ENCODE data around the gene DDX39A.
"Not testable (repeated sequence)": the region's sequence is repeated elsewhere in the genome, so short reads cannot be mapped to it uniquely, and the experiment has no call there.

The DDX39A gene

GRCh38 chr19:14407605-14408484, 11.3 kb downstream of the DDX39A start:
- no peak for DNase-seq

- no peak for DNase-seq
Measured at GRCh38 chr19:14406645-14407401, 12.3 kb downstream of the DDX39A start.

GRCh38 chr19:14405758-14406644, 13.1 kb downstream of the DDX39A start:
- DNase-seq, result peak; percentile 88

GRCh38 chr19:14405380-14405757, 13.8 kb downstream of the DDX39A start:
- DNase-seq, result no peak

- no peak for DNase-seq
Measured at GRCh38 chr19:14404312-14404711, 14.8 kb downstream of the DDX39A start.

GRCh38 chr19:14403145-14403930, 15.8 kb downstream of the DDX39A start:
- DNase-seq, result not testable (repeated sequence)

GRCh38 chr19:14402332-14403144, 16.6 kb downstream of the DDX39A start:
- no peak for DNase-seq

- DNase-seq, result no peak
Measured at GRCh38 chr19:14401468-14402195, 17.5 kb downstream of the DDX39A start.

GRCh38 chr19:14400951-14401431, 18.1 kb downstream of the DDX39A start:
- no peak for DNase-seq

GRCh38 chr19:14397168-14397567, 22.0 kb downstream of the DDX39A start:
- DNase-seq, result not testable (repeated sequence)

GRCh38 chr19:14396730-14397129, 22.4 kb downstream of the DDX39A start:
- DNase-seq, result not testable (repeated sequence)

- DNase-seq, result no peak
Measured at GRCh38 chr19:14395710-14396336, 23.3 kb downstream of the DDX39A start.

GRCh38 chr19:14395262-14395661, 23.9 kb downstream of the DDX39A start:
- no peak for DNase-seq

GRCh38 chr19:14394167-14394566, 25.0 kb downstream of the DDX39A start:
- DNase-seq, result no peak

- DNase-seq, result no peak
Measured at GRCh38 chr19:14393329-14393728, 25.8 kb downstream of the DDX39A start.

GRCh38 chr19:14391156-14391821, 27.9 kb downstream of the DDX39A start:
- no peak for DNase-seq

GRCh38 chr19:14390548-14390947, 28.6 kb downstream of the DDX39A start:
- no peak for DNase-seq

GRCh38 chr19:14385492-14385891, 33.6 kb downstream of the DDX39A start:
- DNase-seq, result no peak

All from 8988T (cell line).